Measurements from ENCODE around the gene TBX19.

GRCh38 chr1:168300626-168301025 lies 19.9 kb downstream of the TBX19 start:
- TF ChIP-seq ZNF274 (IDR thresholded peaks at IDR 0.05; ENCODE audit: borderline replicate concordance, extremely low read depth, low read length), result no peak
- TF ChIP-seq EP300 (IDR thresholded peaks at IDR 0.05; ENCODE audit: borderline replicate concordance in 1 of 2, low read depth in 2 of 2, low read length in 2 of 2), result no peak
- no peak for TF ChIP-seq YY1 (IDR thresholded peaks at IDR 0.05; ENCODE audit: low read depth, low read length)
- no peak for TF ChIP-seq PHF8 (conservative IDR thresholded peaks at IDR 0.05; ENCODE audit: low read depth, low read length)
- TF ChIP-seq POLR2AphosphoS5 (IDR thresholded peaks at IDR 0.05; ENCODE audit: low read depth, low read length), result no peak
- no peak for TF ChIP-seq CTCF (IDR thresholded peaks at IDR 0.05; ENCODE audit: control extremely low read depth in 1 of 3, insufficient read depth in 1 of 3, low read depth in 1 of 3, low read length in 3 of 3)
- TF ChIP-seq RXRA (IDR thresholded peaks at IDR 0.05; ENCODE audit: insufficient read depth, low read depth, low read length), result no peak
- TF ChIP-seq, protein P1, sequence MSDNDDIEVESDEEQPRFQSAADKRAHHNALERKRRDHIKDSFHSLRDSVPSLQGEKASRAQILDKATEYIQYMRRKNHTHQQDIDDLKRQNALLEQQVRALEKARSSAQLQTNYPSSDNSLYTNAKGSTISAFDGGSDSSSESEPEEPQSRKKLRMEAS (IDR thresholded peaks at IDR 0.05), result no peak
- no peak for TF ChIP-seq MAFK (IDR thresholded peaks at IDR 0.05; ENCODE audit: low read depth, low read length)

Data from H1 (cell line).